ENCODE measurements around the gene TCF12. TPM values are rescaled to one million over a fixed set of nuclear protein-coding genes. Genes with fewer than 3 reads are reported as not detected.

TCF12 gene
- total and polyA plus RNA-seq, 4 donors, result 17.8 to 158 (median 64.4) TPM

DNA sequence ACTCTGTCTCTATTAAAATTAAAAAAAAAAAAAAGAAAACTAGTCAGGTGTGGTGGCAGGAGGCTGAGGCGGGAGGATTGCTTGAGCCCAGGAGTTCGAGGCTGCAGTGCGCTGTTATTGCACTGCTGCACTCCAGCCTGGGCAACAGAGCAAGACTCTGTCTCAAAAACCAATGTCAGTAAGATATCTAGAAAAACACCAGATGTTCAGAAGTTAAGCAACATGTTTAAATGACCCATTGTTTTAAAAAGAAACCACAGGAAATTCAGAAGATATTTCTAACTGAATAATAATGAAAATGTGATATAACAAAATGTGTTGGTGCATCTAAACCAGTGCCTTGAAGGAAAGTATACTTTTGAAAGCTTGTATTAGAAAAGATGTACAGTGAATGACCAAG lies 254.5 kb downstream of the TCF12 start:
- Histone ChIP-seq H3K27ac (ENCODE audit: low read depth in 1 of 2, low read length in 2 of 2) (no peak overlapping the region), H3K9me3 (ENCODE audit: control insufficient read depth, low read length) (no peaks in the 10 kb centered on the region), H3K4me3 (ENCODE audit: low read length in 2 of 2) (no peak overlapping the region), H3K4me1 (ENCODE audit: control insufficient read depth in 1 of 2, insufficient read depth in 2 of 2, low read length in 2 of 2) (peaks cover 0 to 2% of the 10 kb centered on the region in 2 donors), H3K27me3 (ENCODE audit: control insufficient read depth in 1 of 2, insufficient read depth in 2 of 2, low read length in 1 of 2) (no peaks in the 10 kb centered on the region), H3K36me3 (ENCODE audit: control insufficient read depth in 1 of 2, insufficient read depth in 2 of 2, low read length in 1 of 2) (peaks cover 0 to 1% of the 10 kb centered on the region in 2 donors)
- intact Hi-C loops (cut with DNase I), result no loop called here
- ATAC-seq (ENCODE audit: low FRiP score) (no peak), DNase-seq (no peak)
- 86 to 94% methylated on average over 3 of the region's 3 CpGs for WGBS, 2 donors

DNA sequence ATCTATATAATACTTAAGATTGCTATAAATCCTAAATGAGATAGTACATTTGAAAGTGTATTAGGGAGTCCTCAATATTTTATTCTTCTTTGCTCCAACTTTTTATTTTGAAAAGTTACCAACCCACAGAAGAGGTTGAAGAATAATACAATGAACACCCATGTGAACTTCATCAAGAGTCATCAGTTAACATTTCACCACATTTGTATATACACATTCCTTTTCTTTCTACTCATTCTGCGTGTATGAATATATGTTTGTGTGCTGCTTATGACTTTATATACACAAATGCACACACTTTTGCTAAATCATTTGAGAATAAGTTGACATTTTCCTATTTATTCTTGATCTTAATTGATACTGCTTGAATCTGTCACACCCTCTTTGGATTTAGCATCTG lies 264.6 kb downstream of the TCF12 start:
- intact Hi-C loops (cut with DNase I), result no loop called here
- no peak overlapping the region for H3K27ac ChIP-seq (ENCODE audit: low read depth in 1 of 2, low read length in 2 of 2)

DNA sequence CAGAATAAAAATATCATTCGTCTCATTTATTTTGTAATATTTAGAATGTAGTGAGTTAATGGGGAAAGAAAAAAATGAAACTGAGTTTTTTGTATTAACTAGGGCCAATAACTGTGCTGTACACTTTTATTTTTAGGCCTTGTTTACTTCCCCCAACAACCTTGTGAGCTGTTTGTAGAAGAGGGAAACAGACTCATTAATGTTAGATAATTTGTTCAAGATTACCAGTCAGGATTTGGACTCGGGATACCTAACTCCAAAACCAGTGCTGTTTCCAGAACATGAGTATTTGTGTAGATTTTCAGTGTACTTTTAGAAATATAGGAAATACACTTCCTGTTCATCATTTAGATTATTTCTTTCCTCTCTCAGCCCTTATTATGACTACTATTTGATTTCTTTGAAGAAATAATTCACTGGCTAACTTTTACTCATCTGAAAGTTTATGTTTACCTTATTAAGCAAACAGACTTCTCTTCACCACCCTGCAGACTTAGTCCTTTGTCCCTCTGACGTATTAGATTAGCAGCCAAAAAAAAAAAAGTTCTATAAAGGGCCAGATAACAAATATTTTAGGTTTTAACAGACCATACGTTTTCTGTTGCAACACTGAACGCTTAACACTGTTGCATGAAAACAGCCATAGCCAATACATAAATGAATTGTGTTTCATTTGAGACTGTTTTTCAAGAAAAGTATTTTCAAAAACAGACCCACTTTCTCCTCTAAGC lies 265.3 kb downstream of the TCF12 start:
- intact Hi-C loops (cut with DNase I), result no loop called here
- DNase-seq (no peak), ATAC-seq (ENCODE audit: low FRiP score) (no peak)
- Histone ChIP-seq H3K4me1 (ENCODE audit: control insufficient read depth in 1 of 2, insufficient read depth in 2 of 2, low read length in 2 of 2) (no peaks in the 10 kb centered on the region), H3K36me3 (ENCODE audit: control insufficient read depth in 1 of 2, insufficient read depth in 2 of 2, low read length in 1 of 2) (no peaks in the 10 kb centered on the region), H3K27me3 (ENCODE audit: control insufficient read depth in 1 of 2, insufficient read depth in 2 of 2, low read length in 1 of 2) (no peaks in the 10 kb centered on the region), H3K27ac (ENCODE audit: low read depth in 1 of 2, low read length in 2 of 2) (no peak overlapping the region), H3K9me3 (ENCODE audit: control insufficient read depth, low read length) (no peaks in the 10 kb centered on the region), H3K4me3 (ENCODE audit: low read length in 2 of 2) (no peak overlapping the region)
- WGBS, 2 donors, result 49 to 53% methylated on average over 5 of the region's 5 CpGs

More for the DNA sequence above, 264.6 kb downstream of the TCF12 start:
- ATAC-seq (ENCODE audit: low FRiP score) (no peak), DNase-seq (no peak)
- Histone ChIP-seq H3K27me3 (ENCODE audit: control insufficient read depth in 1 of 2, insufficient read depth in 2 of 2, low read length in 1 of 2) (no peaks in the 10 kb centered on the region), H3K9me3 (ENCODE audit: control insufficient read depth, low read length) (no peaks in the 10 kb centered on the region), H3K4me1 (ENCODE audit: control insufficient read depth in 1 of 2, insufficient read depth in 2 of 2, low read length in 2 of 2) (no peaks in the 10 kb centered on the region), H3K36me3 (ENCODE audit: control insufficient read depth in 1 of 2, insufficient read depth in 2 of 2, low read length in 1 of 2) (no peaks in the 10 kb centered on the region), H3K4me3 (ENCODE audit: low read length in 2 of 2) (no peak overlapping the region)
- 91 to 94% methylated on average over 1 of the region's 1 CpG for WGBS, 2 donors

DNA sequence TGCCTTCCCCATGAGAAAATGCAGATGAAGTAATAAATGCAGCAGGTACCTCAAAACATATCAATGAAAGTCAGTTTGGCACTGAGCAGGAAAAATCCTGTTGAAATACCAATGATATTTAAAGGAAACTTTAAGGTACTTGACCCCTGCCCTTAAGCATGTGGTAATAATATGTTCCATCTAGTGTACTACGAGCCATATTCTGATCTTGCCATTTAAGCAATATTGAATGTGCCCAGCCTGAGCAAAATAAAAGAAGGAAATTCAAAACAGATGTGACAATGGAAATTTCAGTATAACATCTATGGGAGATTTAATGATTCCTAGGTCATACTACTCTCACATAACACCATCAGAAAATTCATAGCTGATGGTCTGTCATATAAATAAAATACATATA lies 266.1 kb downstream of the TCF12 start:
- 88 to 93% methylated on average over 1 of the region's 1 CpG for WGBS, 2 donors
- intact Hi-C loops (cut with DNase I), result no loop called here

DNA sequence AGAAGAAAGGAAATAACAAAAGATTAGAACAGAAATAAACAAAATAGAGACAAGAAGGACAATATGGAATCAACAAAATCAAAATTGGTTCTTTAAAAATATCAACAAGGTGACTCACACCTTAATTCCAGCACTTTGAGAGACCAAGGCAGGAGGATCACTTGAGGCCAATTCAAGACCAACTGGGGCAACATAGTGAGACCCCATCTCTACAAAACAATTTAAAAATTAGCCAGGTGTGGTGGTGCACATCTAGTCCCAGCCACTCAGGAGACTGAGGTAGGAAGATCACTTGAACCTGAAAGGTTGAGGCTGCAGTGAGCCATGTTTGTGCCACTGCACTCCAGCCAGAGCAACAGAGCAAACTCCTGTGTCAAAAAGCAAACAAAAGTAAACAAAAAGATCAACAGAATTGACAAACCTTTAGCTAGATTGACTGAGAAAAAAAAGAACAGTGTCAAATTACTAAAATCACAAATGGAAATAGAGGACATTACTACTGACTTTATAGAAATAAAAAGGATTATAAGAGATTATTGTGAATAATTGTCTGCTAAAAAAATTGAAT lies 267.1 kb downstream of the TCF12 start:
- DNase-seq (no peak), ATAC-seq (ENCODE audit: low FRiP score) (no peak)
- intact Hi-C loops (cut with DNase I), result no loop called here
- Histone ChIP-seq H3K9me3 (ENCODE audit: control insufficient read depth, low read length) (no peaks in the 10 kb centered on the region), H3K36me3 (ENCODE audit: control insufficient read depth in 1 of 2, insufficient read depth in 2 of 2, low read length in 1 of 2) (no peaks in the 10 kb centered on the region), H3K27ac (ENCODE audit: low read depth in 1 of 2, low read length in 2 of 2) (no peak overlapping the region), H3K4me3 (ENCODE audit: low read length in 2 of 2) (no peak overlapping the region), H3K4me1 (ENCODE audit: control insufficient read depth in 1 of 2, insufficient read depth in 2 of 2, low read length in 2 of 2) (no peaks in the 10 kb centered on the region), H3K27me3 (ENCODE audit: control insufficient read depth in 1 of 2, insufficient read depth in 2 of 2, low read length in 1 of 2) (no peaks in the 10 kb centered on the region)

More for the DNA sequence above, 266.1 kb downstream of the TCF12 start:
- ATAC-seq (ENCODE audit: low FRiP score) (no peak), DNase-seq (no peak)
- no peaks in the 10 kb centered on the region for H3K27me3 ChIP-seq (ENCODE audit: control insufficient read depth in 1 of 2, insufficient read depth in 2 of 2, low read length in 1 of 2)
- no peak overlapping the region for H3K4me3 ChIP-seq (ENCODE audit: low read length in 2 of 2)
- H3K27ac ChIP-seq (ENCODE audit: low read depth in 1 of 2, low read length in 2 of 2), result no peak overlapping the region
- H3K4me1 ChIP-seq (ENCODE audit: control insufficient read depth in 1 of 2, insufficient read depth in 2 of 2, low read length in 2 of 2), result no peaks in the 10 kb centered on the region
- H3K9me3 ChIP-seq (ENCODE audit: control insufficient read depth, low read length), result no peaks in the 10 kb centered on the region
- H3K36me3 ChIP-seq (ENCODE audit: control insufficient read depth in 1 of 2, insufficient read depth in 2 of 2, low read length in 1 of 2), result no peaks in the 10 kb centered on the region

DNA sequence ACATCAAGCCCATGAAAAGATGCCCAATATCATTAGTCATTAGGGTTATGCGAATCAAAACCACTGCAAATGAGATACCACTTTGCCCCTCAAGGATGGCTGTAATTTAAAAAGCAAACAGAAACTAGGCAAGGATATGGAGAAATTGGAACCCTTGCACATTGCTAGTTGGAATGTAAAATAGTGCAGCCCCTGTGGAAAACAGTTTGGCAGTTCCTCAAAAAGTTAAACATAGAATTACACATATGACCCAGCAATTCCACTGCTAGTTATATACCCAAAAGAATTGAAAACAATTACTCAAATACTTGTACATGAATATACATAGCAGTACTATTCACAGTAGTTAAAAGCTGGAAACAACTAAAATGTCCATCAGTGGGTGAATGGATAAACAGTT lies 271.0 kb downstream of the TCF12 start:
- H3K4me1 ChIP-seq (ENCODE audit: control insufficient read depth in 1 of 2, insufficient read depth in 2 of 2, low read length in 2 of 2), result no peaks in the 10 kb centered on the region
- ATAC-seq (ENCODE audit: low FRiP score), result no peak

DNA sequence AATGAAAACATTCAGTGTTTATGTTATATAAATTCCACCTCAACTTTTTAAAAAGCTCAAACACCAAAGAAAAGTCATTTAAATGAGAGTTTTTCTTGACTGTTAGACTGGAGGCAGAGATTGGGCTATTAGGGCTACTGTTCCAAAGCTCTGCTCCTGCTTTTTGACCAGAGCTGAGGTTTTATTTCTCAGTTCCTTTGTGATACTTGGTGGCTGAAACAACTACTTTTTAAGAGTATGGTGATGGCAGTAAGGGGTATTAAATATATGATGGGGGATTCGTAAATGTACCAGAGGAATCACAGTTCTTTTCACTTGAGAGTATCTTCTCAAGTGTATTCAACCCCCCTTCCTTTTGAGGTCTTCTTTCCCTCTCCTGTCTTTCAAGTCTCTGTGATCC lies 271.8 kb downstream of the TCF12 start:
- no peak for ATAC-seq (ENCODE audit: low FRiP score)
- 93 to 100% methylated on average over 1 of the region's 1 CpG for WGBS, 2 donors
- intact Hi-C loops (cut with DNase I), result no loop called here

More for the DNA sequence above, 271.0 kb downstream of the TCF12 start:
- intact Hi-C loops (cut with DNase I), result no loop called here
- DNase-seq, result no peak
- H3K4me3 ChIP-seq (ENCODE audit: low read length in 2 of 2), result no peak overlapping the region
- no peaks in the 10 kb centered on the region for H3K36me3 ChIP-seq (ENCODE audit: control insufficient read depth in 1 of 2, insufficient read depth in 2 of 2, low read length in 1 of 2)
- H3K27ac ChIP-seq (ENCODE audit: low read depth in 1 of 2, low read length in 2 of 2), result no peak overlapping the region
- H3K9me3 ChIP-seq (ENCODE audit: control insufficient read depth, low read length), result no peaks in the 10 kb centered on the region
- H3K27me3 ChIP-seq (ENCODE audit: control insufficient read depth in 1 of 2, insufficient read depth in 2 of 2, low read length in 1 of 2), result no peaks in the 10 kb centered on the region
- WGBS, 2 donors, result 84 to 90% methylated on average over 1 of the region's 1 CpG

DNA sequence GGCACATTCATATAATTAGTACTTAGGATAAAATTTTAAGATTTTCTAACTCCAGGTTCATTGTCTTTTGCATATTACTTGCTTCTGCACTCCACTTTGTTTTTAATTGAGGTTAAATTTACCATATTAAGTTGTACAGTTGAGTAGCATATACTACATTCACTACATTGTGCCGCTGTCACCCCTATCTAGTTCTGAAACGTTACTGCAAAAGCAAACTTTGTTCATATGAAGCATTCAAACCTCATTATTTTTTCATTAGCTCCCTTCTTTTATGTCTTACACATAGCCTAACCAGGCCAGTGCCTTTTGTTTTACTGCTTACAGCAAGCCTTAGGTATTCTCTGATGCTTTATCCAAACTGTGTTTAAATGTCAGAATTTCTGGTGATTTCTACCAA lies 274.7 kb downstream of the TCF12 start:
- Histone ChIP-seq H3K27me3 (ENCODE audit: control insufficient read depth in 1 of 2, insufficient read depth in 2 of 2, low read length in 1 of 2) (no peaks in the 10 kb centered on the region), H3K9me3 (ENCODE audit: control insufficient read depth, low read length) (no peaks in the 10 kb centered on the region), H3K4me3 (ENCODE audit: low read length in 2 of 2) (no peak overlapping the region), H3K36me3 (ENCODE audit: control insufficient read depth in 1 of 2, insufficient read depth in 2 of 2, low read length in 1 of 2) (no peaks in the 10 kb centered on the region), H3K27ac (ENCODE audit: low read depth in 1 of 2, low read length in 2 of 2) (no peak overlapping the region), H3K4me1 (ENCODE audit: control insufficient read depth in 1 of 2, insufficient read depth in 2 of 2, low read length in 2 of 2) (no peaks in the 10 kb centered on the region)
- DNase-seq, result no peak
- intact Hi-C loops (cut with DNase I), result no loop called here
- WGBS, 2 donors, result 61 to 63% methylated on average over 2 of the region's 2 CpGs
- ATAC-seq (ENCODE audit: low FRiP score), result no peak

More for the DNA sequence above, 271.8 kb downstream of the TCF12 start:
- H3K9me3 ChIP-seq (ENCODE audit: control insufficient read depth, low read length), result no peaks in the 10 kb centered on the region
- no peak for DNase-seq
- no peaks in the 10 kb centered on the region for H3K36me3 ChIP-seq (ENCODE audit: control insufficient read depth in 1 of 2, insufficient read depth in 2 of 2, low read length in 1 of 2)
- H3K4me3 ChIP-seq (ENCODE audit: low read length in 2 of 2), result no peak overlapping the region
- H3K27ac ChIP-seq (ENCODE audit: low read depth in 1 of 2, low read length in 2 of 2), result no peak overlapping the region
- H3K27me3 ChIP-seq (ENCODE audit: control insufficient read depth in 1 of 2, insufficient read depth in 2 of 2, low read length in 1 of 2), result no peaks in the 10 kb centered on the region
- no peaks in the 10 kb centered on the region for H3K4me1 ChIP-seq (ENCODE audit: control insufficient read depth in 1 of 2, insufficient read depth in 2 of 2, low read length in 2 of 2)

DNA sequence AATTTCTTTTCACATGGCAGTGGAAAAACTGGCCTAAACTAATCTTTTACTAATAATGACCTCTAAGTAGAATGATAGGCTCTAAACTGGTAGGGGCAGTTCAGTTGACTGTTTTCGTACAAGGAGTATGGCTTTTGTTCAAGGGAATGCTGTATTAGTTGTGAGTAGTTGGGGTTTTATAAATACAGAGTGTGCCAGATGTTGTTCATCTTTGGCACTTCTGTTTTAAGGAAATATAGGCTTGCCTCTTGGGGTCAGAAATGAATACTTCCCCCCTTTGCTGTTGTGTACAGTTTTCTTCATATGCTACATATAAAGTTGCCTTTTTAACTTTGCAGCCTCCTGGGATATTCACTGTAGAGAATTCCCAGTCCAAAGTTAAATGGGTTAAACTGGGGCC lies 276.9 kb downstream of the TCF12 start:
- Histone ChIP-seq H3K4me3 (ENCODE audit: low read length in 2 of 2) (no peak overlapping the region), H3K27ac (ENCODE audit: low read depth in 1 of 2, low read length in 2 of 2) (no peak overlapping the region), H3K36me3 (ENCODE audit: control insufficient read depth in 1 of 2, insufficient read depth in 2 of 2, low read length in 1 of 2) (no peaks in the 10 kb centered on the region), H3K27me3 (ENCODE audit: control insufficient read depth in 1 of 2, insufficient read depth in 2 of 2, low read length in 1 of 2) (no peaks in the 10 kb centered on the region), H3K9me3 (ENCODE audit: control insufficient read depth, low read length) (no peaks in the 10 kb centered on the region), H3K4me1 (ENCODE audit: control insufficient read depth in 1 of 2, insufficient read depth in 2 of 2, low read length in 2 of 2) (peaks cover 0 to 3% of the 10 kb centered on the region in 2 donors)
- ATAC-seq (ENCODE audit: low FRiP score), result no peak
- intact Hi-C loops (cut with DNase I), result no loop called here
- WGBS, 2 donors, result 71 to 79% methylated on average over 1 of the region's 1 CpG
- no peak for DNase-seq
